CD4-positive, alpha-beta T cell treated with Interleukin-10 for 1 hour (primary cell): ENCODE data around the gene ANKRD13A.
"Not testable (repeated sequence)": the region's sequence is repeated elsewhere in the genome, so short reads cannot be mapped to it uniquely, and the experiment has no call there.

ENCODE experiments used
- DNase-seq: peaks from one replicate; pipeline ENCODE4 v3.0.0-alpha.2; 2020

Gene ANKRD13A

GRCh38 chr12:110049666-110050065, 50.4 kb downstream of the ANKRD13A start:
- not testable (repeated sequence) for DNase-seq

- DNase-seq, result no peak
Observed at GRCh38 chr12:110050927-110051326, 51.7 kb downstream of the ANKRD13A start.

- DNase-seq, result not testable (repeated sequence)
Observed at GRCh38 chr12:110055375-110056352, 56.4 kb downstream of the ANKRD13A start.

- DNase-seq, result not testable (repeated sequence)
Observed at GRCh38 chr12:110056643-110057042, 57.4 kb downstream of the ANKRD13A start.

- no peak for DNase-seq
Observed at GRCh38 chr12:110058875-110059615, 59.8 kb downstream of the ANKRD13A start.

GRCh38 chr12:110059651-110060000, 60.4 kb downstream of the ANKRD13A start:
- no peak for DNase-seq

- DNase-seq, result no peak
Observed at GRCh38 chr12:110062241-110062640, 63.0 kb downstream of the ANKRD13A start.

GRCh38 chr12:110065540-110065939, 66.3 kb downstream of the ANKRD13A start:
- no peak for DNase-seq

- DNase-seq, result no peak
Observed at GRCh38 chr12:110067531-110067930, 68.3 kb downstream of the ANKRD13A start.

- DNase-seq, result not testable (repeated sequence)
Observed at GRCh38 chr12:110068115-110068514, 68.9 kb downstream of the ANKRD13A start.

GRCh38 chr12:110068654-110069053, 69.4 kb downstream of the ANKRD13A start:
- DNase-seq, result no peak

GRCh38 chr12:110071504-110071903, 72.3 kb downstream of the ANKRD13A start:
- DNase-seq, result no peak

- no peak for DNase-seq
Observed at GRCh38 chr12:110071967-110072366, 72.7 kb downstream of the ANKRD13A start.

GRCh38 chr12:110072636-110073035, 73.4 kb downstream of the ANKRD13A start:
- not testable (repeated sequence) for DNase-seq

GRCh38 chr12:110073049-110073831, 74.0 kb downstream of the ANKRD13A start:
- DNase-seq, result peak; percentile 25

GRCh38 chr12:110074089-110074488, 74.9 kb downstream of the ANKRD13A start:
- no peak for DNase-seq

GRCh38 chr12:110075880-110076279, 76.7 kb downstream of the ANKRD13A start:
- no peak for DNase-seq

GRCh38 chr12:110077800-110078199, 78.6 kb downstream of the ANKRD13A start:
- no peak for DNase-seq

- DNase-seq, result peak; percentile 91
Observed at GRCh38 chr12:110079477-110080400, 80.5 kb downstream of the ANKRD13A start.

- DNase-seq, result no peak
Observed at GRCh38 chr12:110080410-110080809, 81.2 kb downstream of the ANKRD13A start.

- no peak for DNase-seq
Observed at GRCh38 chr12:110084314-110085015, 85.2 kb downstream of the ANKRD13A start.
